ES-I3 (cell line): ENCODE measurements around the gene ANKRD17.
"Not testable (repeated sequence)": the region's sequence is repeated elsewhere in the genome, so short reads cannot be mapped to it uniquely, and the experiment has no call there.

Source experiments
- H3K36me3 ChIP-seq: 2 replicates; pipeline ENCODE4 v1.6.1; 2013; ENCODE audit warnings: mild to moderate bottlenecking, low read length, control low read depth, moderate library complexity; ENCODE audit not compliant: insufficient read depth
- H3K4me1 ChIP-seq: 2 replicates; pipeline ENCODE4 v1.6.1; 2013; ENCODE audit warnings: mild to moderate bottlenecking, control low read depth, low read length; ENCODE audit not compliant: insufficient read depth
- H3K9ac ChIP-seq: 2 replicates; pipeline ENCODE4 v1.6.1; 2013; ENCODE audit warnings: low read depth, mild to moderate bottlenecking, low read length, moderate library complexity
- H3K9me3 ChIP-seq: 2 replicates; pipeline ENCODE4 v1.6.1; 2013; ENCODE audit warnings: mild to moderate bottlenecking, low read length, moderate library complexity; ENCODE audit not compliant: control insufficient read depth, insufficient read depth

Gene ANKRD17

GRCh38 chr4:73205482-73205881 is 53.1 kb downstream of the ANKRD17 start:
- H3K9ac ChIP-seq = no peak overlapping the region
- H3K9me3 ChIP-seq = no peaks in the 10 kb centered on the region
- H3K4me1 ChIP-seq = no peaks in the 10 kb centered on the region
- H3K36me3 ChIP-seq = no peaks in the 10 kb centered on the region; the same call in 1 of the 2 replicates

- not testable (repeated sequence) for H3K9ac ChIP-seq, H3K4me1 ChIP-seq, H3K36me3 ChIP-seq, H3K9me3 ChIP-seq
Observed at GRCh38 chr4:73203976-73204375, 54.6 kb downstream of the ANKRD17 start.

GRCh38 chr4:73197220-73197619 is 61.4 kb downstream of the ANKRD17 start:
- no peak overlapping the region for H3K9ac ChIP-seq
- no peaks in the 10 kb centered on the region for H3K9me3 ChIP-seq
- H3K4me1 ChIP-seq = peaks cover 4% of the 10 kb centered on the region; the same call in 1 of the 2 replicates
- no peaks in the 10 kb centered on the region for H3K36me3 ChIP-seq

GRCh38 chr4:73194064-73194463 is 64.5 kb downstream of the ANKRD17 start:
- Histone ChIP-seq H3K4me1 (no peaks in the 10 kb centered on the region), H3K36me3 (no peaks in the 10 kb centered on the region), H3K9me3 (no peaks in the 10 kb centered on the region), H3K9ac (no peak overlapping the region)

GRCh38 chr4:73193659-73194058 is 64.9 kb downstream of the ANKRD17 start:
- Histone ChIP-seq H3K9ac (no peak overlapping the region), H3K4me1 (no peaks in the 10 kb centered on the region), H3K36me3 (no peaks in the 10 kb centered on the region), H3K9me3 (no peaks in the 10 kb centered on the region)

- H3K4me1 ChIP-seq = no peaks in the 10 kb centered on the region
- no peak overlapping the region for H3K9ac ChIP-seq
- H3K36me3 ChIP-seq = no peaks in the 10 kb centered on the region
- H3K9me3 ChIP-seq = no peaks in the 10 kb centered on the region
Observed at GRCh38 chr4:73193155-73193554, 65.4 kb downstream of the ANKRD17 start.

GRCh38 chr4:73189274-73189810 is 69.3 kb downstream of the ANKRD17 start:
- H3K36me3 ChIP-seq = no peaks in the 10 kb centered on the region
- no peaks in the 10 kb centered on the region for H3K9me3 ChIP-seq
- no peak overlapping the region for H3K9ac ChIP-seq
- H3K4me1 ChIP-seq = no peaks in the 10 kb centered on the region

- H3K9ac ChIP-seq = no peak overlapping the region
Observed at GRCh38 chr4:73187325-73187724, 71.3 kb downstream of the ANKRD17 start.

GRCh38 chr4:73185903-73186302 is 72.7 kb downstream of the ANKRD17 start:
- no peaks in the 10 kb centered on the region for H3K9me3 ChIP-seq
- no peaks in the 10 kb centered on the region for H3K36me3 ChIP-seq

More at GRCh38 chr4:73187325-73187724, 71.3 kb downstream of the ANKRD17 start:
- Histone ChIP-seq H3K36me3 (no peaks in the 10 kb centered on the region), H3K9me3 (no peaks in the 10 kb centered on the region), H3K4me1 (no peaks in the 10 kb centered on the region)

GRCh38 chr4:73181231-73181630 is 77.4 kb downstream of the ANKRD17 start:
- Histone ChIP-seq H3K36me3 (no peaks in the 10 kb centered on the region), H3K9me3 (no peaks in the 10 kb centered on the region), H3K9ac (no peak overlapping the region)

More at GRCh38 chr4:73185903-73186302, 72.7 kb downstream of the ANKRD17 start:
- H3K9ac ChIP-seq = no peak overlapping the region
- H3K4me1 ChIP-seq = no peaks in the 10 kb centered on the region

GRCh38 chr4:73178389-73178788 is 80.2 kb downstream of the ANKRD17 start:
- Histone ChIP-seq H3K4me1 (no peaks in the 10 kb centered on the region), H3K36me3 (no peaks in the 10 kb centered on the region), H3K9ac (no peak overlapping the region), H3K9me3 (no peaks in the 10 kb centered on the region)

More at GRCh38 chr4:73181231-73181630, 77.4 kb downstream of the ANKRD17 start:
- no peaks in the 10 kb centered on the region for H3K4me1 ChIP-seq

- Histone ChIP-seq H3K9ac (no peak overlapping the region), H3K4me1 (no peaks in the 10 kb centered on the region), H3K36me3 (no peaks in the 10 kb centered on the region), H3K9me3 (no peaks in the 10 kb centered on the region)
Observed at GRCh38 chr4:73172161-73172560, 86.4 kb downstream of the ANKRD17 start.

GRCh38 chr4:73170518-73171198 is 87.9 kb downstream of the ANKRD17 start:
- Histone ChIP-seq H3K9me3 (no peaks in the 10 kb centered on the region), H3K4me1 (no peaks in the 10 kb centered on the region), H3K36me3 (no peaks in the 10 kb centered on the region; the same call in 1 of the 2 replicates), H3K9ac (no peak overlapping the region)

GRCh38 chr4:73166212-73166611 is 92.4 kb downstream of the ANKRD17 start:
- Histone ChIP-seq H3K9me3 (no peaks in the 10 kb centered on the region), H3K9ac (no peak overlapping the region), H3K4me1 (no peaks in the 10 kb centered on the region), H3K36me3 (peaks cover 5% of the 10 kb centered on the region)

- Histone ChIP-seq H3K36me3 (peaks cover 8% of the 10 kb centered on the region), H3K9me3 (no peaks in the 10 kb centered on the region), H3K9ac (no peak overlapping the region), H3K4me1 (no peaks in the 10 kb centered on the region)
Observed at GRCh38 chr4:73161527-73162185, 96.9 kb downstream of the ANKRD17 start.
